ENCODE measurements around the gene NOTUM.

DNA sequence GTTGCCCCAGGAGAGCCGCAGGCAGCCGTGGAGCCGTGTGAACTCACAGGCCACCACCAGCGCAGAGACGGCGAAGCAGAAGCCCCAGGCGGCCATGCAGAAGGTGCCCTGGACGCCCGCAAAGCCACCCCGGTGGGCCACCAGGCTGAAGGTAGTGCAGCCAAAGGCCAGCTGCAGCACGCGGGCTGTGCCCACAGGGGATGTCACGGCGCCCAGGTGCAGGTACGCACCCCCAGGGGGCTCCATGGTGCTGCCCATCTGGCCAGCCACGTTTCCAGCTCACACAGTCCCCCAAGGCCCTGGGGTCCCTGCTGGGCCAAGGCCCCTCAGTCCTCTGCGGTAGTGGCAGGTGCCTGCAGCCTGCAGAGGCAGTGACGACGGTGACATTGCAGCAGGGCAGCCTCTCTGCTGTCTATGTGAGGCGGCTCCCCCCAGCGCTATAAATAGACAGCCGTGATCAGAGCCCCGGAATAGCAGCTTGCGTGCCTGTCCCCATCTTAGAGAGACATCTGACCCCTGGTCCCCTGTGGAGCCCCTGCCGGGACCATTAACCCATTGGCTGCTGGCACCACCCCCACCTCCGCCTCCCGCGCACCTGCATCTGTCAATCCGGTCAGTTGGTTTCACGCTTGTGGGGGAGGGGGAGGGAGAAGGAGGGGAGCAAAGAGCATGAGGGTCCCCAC lies 19.4 kb downstream of the NOTUM start:
- TF ChIP-seq, protein P1, sequence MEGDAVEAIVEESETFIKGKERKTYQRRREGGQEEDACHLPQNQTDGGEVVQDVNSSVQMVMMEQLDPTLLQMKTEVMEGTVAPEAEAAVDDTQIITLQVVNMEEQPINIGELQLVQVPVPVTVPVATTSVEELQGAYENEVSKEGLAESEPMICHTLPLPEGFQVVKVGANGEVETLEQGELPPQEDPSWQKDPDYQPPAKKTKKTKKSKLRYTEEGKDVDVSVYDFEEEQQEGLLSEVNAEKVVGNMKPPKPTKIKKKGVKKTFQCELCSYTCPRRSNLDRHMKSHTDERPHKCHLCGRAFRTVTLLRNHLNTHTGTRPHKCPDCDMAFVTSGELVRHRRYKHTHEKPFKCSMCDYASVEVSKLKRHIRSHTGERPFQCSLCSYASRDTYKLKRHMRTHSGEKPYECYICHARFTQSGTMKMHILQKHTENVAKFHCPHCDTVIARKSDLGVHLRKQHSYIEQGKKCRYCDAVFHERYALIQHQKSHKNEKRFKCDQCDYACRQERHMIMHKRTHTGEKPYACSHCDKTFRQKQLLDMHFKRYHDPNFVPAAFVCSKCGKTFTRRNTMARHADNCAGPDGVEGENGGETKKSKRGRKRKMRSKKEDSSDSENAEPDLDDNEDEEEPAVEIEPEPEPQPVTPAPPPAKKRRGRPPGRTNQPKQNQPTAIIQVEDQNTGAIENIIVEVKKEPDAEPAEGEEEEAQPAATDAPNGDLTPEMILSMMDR (conservative IDR thresholded peaks at IDR 0.05; ENCODE audit: low read depth, low read length): no peak
- TF ChIP-seq EZH2 (IDR thresholded peaks at IDR 0.05; ENCODE audit: borderline replicate concordance, low read depth, low read length, poor library complexity, severe bottlenecking): no peak

Measured in A673 (cell line).